Endothelial cell of umbilical vein (primary cell): ENCODE results near the gene FAM181A.

ENCODE experiments used
- EZH2 ChIP-seq: IDR thresholded peaks from 2 replicates; pipeline ENCODE4 v1.6.1; 2012; ENCODE audit warnings: borderline replicate concordance, low read depth, mild to moderate bottlenecking, moderate library complexity, low read length, inconsistent platforms; ENCODE audit not compliant: severe bottlenecking
- FOS ChIP-seq: IDR thresholded peaks from 2 replicates; pipeline ENCODE4 v1.6.1; 2011; ENCODE audit warnings: mild to moderate bottlenecking, low read length, moderate library complexity, borderline replicate concordance; ENCODE audit not compliant: insufficient read depth
- GATA2 ChIP-seq: IDR thresholded peaks from 2 replicates; pipeline ENCODE4 v1.7.0; 2011; ENCODE audit warnings: low read depth, mild to moderate bottlenecking, moderate library complexity, mixed read lengths, low read length; ENCODE audit not compliant: insufficient read length, insufficient read depth
- JUN ChIP-seq: IDR thresholded peaks from 2 replicates; pipeline ENCODE4 v1.6.1; 2011; ENCODE audit warnings: borderline replicate concordance, low read depth; ENCODE audit not compliant: insufficient read length, insufficient read depth
- MYC ChIP-seq: IDR thresholded peaks from one replicate; pipeline ENCODE4 v1.6.1; 2011; ENCODE audit warnings: mild to moderate bottlenecking, low read depth, low read length
- POLR2A ChIP-seq: IDR thresholded peaks from 2 replicates; pipeline ENCODE4 v1.6.1; 2012; ENCODE audit warnings: low read depth, mild to moderate bottlenecking, control low read depth, low read length
- POLR2AphosphoS5 ChIP-seq: IDR thresholded peaks from 2 replicates; pipeline ENCODE4 v1.6.1; 2012; ENCODE audit warnings: low read depth, mild to moderate bottlenecking, control low read depth, low read length, moderate library complexity; ENCODE audit not compliant: insufficient read depth
- TF ChIP-seq, protein P1 (sequence below), 2 donors: IDR thresholded peaks; 1 replicate in 1 of 2; 2 replicates in 1 of 2; pipeline ENCODE4 v1.5.1; 2011; ENCODE audit warnings: low read length in 2 of 2, mild to moderate bottlenecking in 2 of 2, moderate library complexity in 2 of 2, control low read depth in 1 of 2, inconsistent platforms in 1 of 2, low read depth in 1 of 2; ENCODE audit not compliant: insufficient read depth in 1 of 2; ENCODE audit errors: extremely low read depth in 1 of 2
- TF ChIP-seq, protein P2 (sequence below): IDR thresholded peaks from 2 replicates; pipeline ENCODE4 v1.6.1; 2011; ENCODE audit not compliant: insufficient read depth, insufficient read length

DNA sequence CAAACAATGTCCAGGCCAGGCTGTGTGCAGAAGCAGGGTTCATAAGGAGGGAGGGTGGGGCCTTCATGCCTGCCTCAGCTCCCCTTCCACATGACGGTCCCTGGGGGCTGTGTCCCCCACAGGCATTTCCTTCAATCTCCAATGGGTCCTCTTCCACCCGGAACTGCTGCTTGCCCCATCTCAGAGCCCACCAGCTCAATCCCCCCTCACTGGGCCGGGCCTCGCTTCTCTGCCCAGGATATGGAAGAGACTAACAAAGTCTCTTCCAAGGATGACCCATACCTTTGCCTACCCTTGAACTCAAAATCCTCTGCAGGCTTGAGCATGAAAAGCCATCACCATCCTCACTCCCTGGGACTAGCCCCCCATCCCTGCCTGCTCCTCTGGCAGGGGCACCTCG lies 28.4 kb upstream of the FAM181A start:
- TF ChIP-seq POLR2A: no peak
- TF ChIP-seq, protein P1, sequence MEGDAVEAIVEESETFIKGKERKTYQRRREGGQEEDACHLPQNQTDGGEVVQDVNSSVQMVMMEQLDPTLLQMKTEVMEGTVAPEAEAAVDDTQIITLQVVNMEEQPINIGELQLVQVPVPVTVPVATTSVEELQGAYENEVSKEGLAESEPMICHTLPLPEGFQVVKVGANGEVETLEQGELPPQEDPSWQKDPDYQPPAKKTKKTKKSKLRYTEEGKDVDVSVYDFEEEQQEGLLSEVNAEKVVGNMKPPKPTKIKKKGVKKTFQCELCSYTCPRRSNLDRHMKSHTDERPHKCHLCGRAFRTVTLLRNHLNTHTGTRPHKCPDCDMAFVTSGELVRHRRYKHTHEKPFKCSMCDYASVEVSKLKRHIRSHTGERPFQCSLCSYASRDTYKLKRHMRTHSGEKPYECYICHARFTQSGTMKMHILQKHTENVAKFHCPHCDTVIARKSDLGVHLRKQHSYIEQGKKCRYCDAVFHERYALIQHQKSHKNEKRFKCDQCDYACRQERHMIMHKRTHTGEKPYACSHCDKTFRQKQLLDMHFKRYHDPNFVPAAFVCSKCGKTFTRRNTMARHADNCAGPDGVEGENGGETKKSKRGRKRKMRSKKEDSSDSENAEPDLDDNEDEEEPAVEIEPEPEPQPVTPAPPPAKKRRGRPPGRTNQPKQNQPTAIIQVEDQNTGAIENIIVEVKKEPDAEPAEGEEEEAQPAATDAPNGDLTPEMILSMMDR (IDR thresholded peaks at IDR 0.05; ENCODE audit: extremely low read depth in 1 of 2, insufficient read depth in 1 of 2, low read depth in 1 of 2, low read length in 2 of 2): no peak
- TF ChIP-seq POLR2AphosphoS5: no peak
- TF ChIP-seq FOS: no peak
- no peak for TF ChIP-seq MYC
- no peak for TF ChIP-seq EZH2
- TF ChIP-seq, protein P2, sequence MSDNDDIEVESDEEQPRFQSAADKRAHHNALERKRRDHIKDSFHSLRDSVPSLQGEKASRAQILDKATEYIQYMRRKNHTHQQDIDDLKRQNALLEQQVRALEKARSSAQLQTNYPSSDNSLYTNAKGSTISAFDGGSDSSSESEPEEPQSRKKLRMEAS: no peak
- no peak for TF ChIP-seq JUN
- no peak for TF ChIP-seq GATA2
